ENCODE results near the gene MICAL3. TPM values are rescaled to one million over a fixed set of nuclear protein-coding genes. Genes with fewer than 3 reads are reported as not detected.

MICAL3 gene
- total and polyA plus RNA-seq, 5 experiments from 2014 or later = 0.90 to 27.3 (median 1.3) TPM

GRCh38 chr22:17780116-17780740 lies 244.1 kb downstream of the MICAL3 start:
- peaks cover 40 to 80% (median 74%) of the 10 kb centered on the region in 4 donors for H3K4me1 Mint-ChIP-seq
- POLR2A ChIA-PET = interaction anchor here (0.6 to 1.3 kb wide), 7 partner anchors 9 to 355 kb away, joined by 3 to 6 read pairs (median 3); partner anchors contain the start of gene PEX26
- peaks cover 0 to 1% (median 0%) of the 10 kb centered on the region in 9 donors for H3K9me3 Mint-ChIP-seq
- H3K36me3 Mint-ChIP-seq = peaks cover 0 to 5% (median 0%) of the 10 kb centered on the region in 3 donors
- ATAC-seq (no peak), DNase-seq (peak in 1 of 10 donors; percentile 32)
- H3K4me3 Mint-ChIP-seq = peak overlapping the region in 9 of 10 donors; percentile 46 to 100 (median 95)
- H3K27me3 Mint-ChIP-seq = no peaks in the 10 kb centered on the region
- H3K27ac Mint-ChIP-seq = peak overlapping the region; percentile 73 to 98 (median 84)

- DNase-seq (no peak), ATAC-seq (no peak)
- Mint-ChIP-seq H3K9me3 (peaks cover 0 to 1% (median 0%) of the 10 kb centered on the region in 9 donors), H3K4me3 (peak overlapping the region; percentile 71 to 100 (median 95)), H3K27ac (peak overlapping the region; percentile 79 to 98 (median 88)), H3K27me3 (no peaks in the 10 kb centered on the region), H3K4me1 (peaks cover 42 to 87% (median 79%) of the 10 kb centered on the region in 4 donors), H3K36me3 (peaks cover 0 to 5% (median 0%) of the 10 kb centered on the region in 3 donors)
- POLR2A ChIA-PET = interaction anchor here (0.6 to 1.3 kb wide), 8 partner anchors 8 to 356 kb away, joined by 3 to 6 read pairs (median 3); partner anchors contain the start of gene PEX26
These were observed 244.9 kb downstream of the MICAL3 start for GRCh38 chr22:17779286-17780115.

GRCh38 chr22:17778412-17778976 lies 245.9 kb downstream of the MICAL3 start:
- H3K9me3 Mint-ChIP-seq = peaks cover 0 to 1% (median 0%) of the 10 kb centered on the region in 9 donors
- ATAC-seq = no peak

GRCh38 chr22:17777717-17778044 lies 246.7 kb downstream of the MICAL3 start:
- peaks cover 0 to 5% (median 1%) of the 10 kb centered on the region in 3 donors for H3K36me3 Mint-ChIP-seq
- no peaks in the 10 kb centered on the region for H3K27me3 Mint-ChIP-seq
- DNase-seq = no peak
- POLR2A ChIA-PET = interaction anchor here (0.9 to 2.9 kb wide), 3 partner anchors 8 to 39 kb away, joined by 3 to 14 read pairs (median 13); no protein-coding TSS in a partner anchor
- H3K4me3 Mint-ChIP-seq = peak overlapping the region; percentile 89 to 100 (median 96)
- peak overlapping the region; percentile 88 to 99 (median 98) for H3K27ac Mint-ChIP-seq
- H3K9me3 Mint-ChIP-seq = peaks cover 0 to 1% (median 0%) of the 10 kb centered on the region in 9 donors
- peaks cover 50 to 91% (median 84%) of the 10 kb centered on the region in 4 donors for H3K4me1 Mint-ChIP-seq
- ATAC-seq = no peak

More at GRCh38 chr22:17778412-17778976, 245.9 kb downstream of the MICAL3 start:
- DNase-seq = no peak
- peaks cover 43 to 89% (median 80%) of the 10 kb centered on the region in 4 donors for H3K4me1 Mint-ChIP-seq
- peak overlapping the region; percentile 80 to 99 (median 96) for H3K27ac Mint-ChIP-seq
- peaks cover 0 to 5% (median 0%) of the 10 kb centered on the region in 3 donors for H3K36me3 Mint-ChIP-seq
- H3K27me3 Mint-ChIP-seq = no peaks in the 10 kb centered on the region
- POLR2A ChIA-PET = interaction anchor here (0.9 to 2.9 kb wide), 3 partner anchors 11 to 40 kb away, joined by 3 to 14 read pairs (median 3); no protein-coding TSS in a partner anchor
- H3K4me3 Mint-ChIP-seq = peak overlapping the region; percentile 89 to 100 (median 96)

GRCh38 chr22:17777005-17777716 lies 247.2 kb downstream of the MICAL3 start:
- peaks cover 51 to 91% (median 84%) of the 10 kb centered on the region in 4 donors for H3K4me1 Mint-ChIP-seq
- DNase-seq = peak; percentile 38 to 80 (median 72)
- H3K4me3 Mint-ChIP-seq = peak overlapping the region; percentile 89 to 100 (median 96)
- POLR2A ChIA-PET = interaction anchor here (0.6 to 2.9 kb wide), 9 partner anchors 9 to 858 kb away, joined by 3 to 14 read pairs (median 4); no protein-coding TSS in a partner anchor
- H3K36me3 Mint-ChIP-seq = peaks cover 0 to 5% (median 2%) of the 10 kb centered on the region in 3 donors
- peaks cover 0 to 1% (median 0%) of the 10 kb centered on the region in 9 donors for H3K9me3 Mint-ChIP-seq
- H3K27ac Mint-ChIP-seq = peak overlapping the region; percentile 88 to 99 (median 98)
- peak; percentile 46 to 63 for ATAC-seq
- no peaks in the 10 kb centered on the region for H3K27me3 Mint-ChIP-seq

- POLR2A ChIA-PET = interaction anchor here (0.6 to 2.9 kb wide), 5 partner anchors 8 to 857 kb away, joined by 3 to 14 read pairs (median 5); no protein-coding TSS in a partner anchor
- peaks cover 0 to 1% (median 0%) of the 10 kb centered on the region in 9 donors for H3K9me3 Mint-ChIP-seq
- H3K27ac Mint-ChIP-seq = peak overlapping the region; percentile 88 to 99 (median 98)
These were observed 248.4 kb downstream of the MICAL3 start for GRCh38 chr22:17775781-17776465.

GRCh38 chr22:17774926-17775685 lies 249.3 kb downstream of the MICAL3 start:
- H3K27ac Mint-ChIP-seq = peak overlapping the region; percentile 88 to 99 (median 98)
- H3K9me3 Mint-ChIP-seq = peaks cover 0 to 1% (median 0%) of the 10 kb centered on the region in 9 donors
- H3K4me3 Mint-ChIP-seq = peak overlapping the region; percentile 85 to 100 (median 95)
- peaks cover 0 to 5% (median 2%) of the 10 kb centered on the region in 3 donors for H3K36me3 Mint-ChIP-seq
- peak in 1 of 10 donors; percentile 36 for DNase-seq
- H3K4me1 Mint-ChIP-seq = peaks cover 44 to 92% (median 86%) of the 10 kb centered on the region in 4 donors
- POLR2A ChIA-PET = interaction anchor here (0.6 to 1.9 kb wide), 3 partner anchors 10 to 28 kb away, joined by 3 to 5 read pairs (median 5); no protein-coding TSS in a partner anchor
- H3K27me3 Mint-ChIP-seq = no peaks in the 10 kb centered on the region
- ATAC-seq = peak in 1 of 2 donors; percentile 5

More at GRCh38 chr22:17775781-17776465, 248.4 kb downstream of the MICAL3 start:
- peak; percentile 17 to 25 for ATAC-seq
- peaks cover 46 to 92% (median 86%) of the 10 kb centered on the region in 4 donors for H3K4me1 Mint-ChIP-seq
- H3K4me3 Mint-ChIP-seq = peak overlapping the region; percentile 89 to 100 (median 96)
- no peaks in the 10 kb centered on the region for H3K27me3 Mint-ChIP-seq
- DNase-seq = peak in 7 of 10 donors; percentile 32 to 65 (median 50)
- peaks cover 0 to 5% (median 2%) of the 10 kb centered on the region in 3 donors for H3K36me3 Mint-ChIP-seq

- peak within 1 kb of the TSS; percentile 88 to 99 (median 98) for H3K27ac Mint-ChIP-seq
- DNase-seq (peak in 7 of 10 donors; percentile 34 to 58 (median 42)), ATAC-seq (peak; percentile 28 to 48)
- peaks cover 42 to 92% (median 86%) of the 10 kb centered on the region in 4 donors for H3K4me1 Mint-ChIP-seq
- POLR2A ChIA-PET = interaction anchor here (0.5 to 1.9 kb wide), 5 partner anchors 9 to 40 kb away, joined by 3 to 5 read pairs (median 3); no protein-coding TSS in a partner anchor
- peaks cover 0 to 5% (median 2%) of the 10 kb centered on the region in 3 donors for H3K36me3 Mint-ChIP-seq
- peak within 1 kb of the TSS; percentile 88 to 100 (median 95) for H3K4me3 Mint-ChIP-seq
- peaks cover 0 to 1% (median 0%) of the 10 kb centered on the region in 9 donors for H3K9me3 Mint-ChIP-seq
- H3K27me3 Mint-ChIP-seq = no peaks in the 10 kb centered on the region
These were observed 250.0 kb downstream of the MICAL3 start, which contains the start of gene BID for GRCh38 chr22:17774206-17774925. Gene BID (minus strand): TSS chr22:17774469. CDS start chr22:17750116, 24,353 bp downstream.

- peak in 9 of 10 donors; percentile 40 to 55 (median 47) for DNase-seq
- H3K4me3 Mint-ChIP-seq = peak overlapping the region; percentile 83 to 100 (median 89)
- POLR2A ChIA-PET = interaction anchor here (0.5 to 1.9 kb wide), 5 partner anchors 8 to 39 kb away, joined by 3 to 5 read pairs (median 3); no protein-coding TSS in a partner anchor
- H3K9me3 Mint-ChIP-seq = no peaks in the 10 kb centered on the region
- H3K4me1 Mint-ChIP-seq = peaks cover 36 to 87% (median 81%) of the 10 kb centered on the region in 4 donors
- no peaks in the 10 kb centered on the region for H3K27me3 Mint-ChIP-seq
- H3K36me3 Mint-ChIP-seq = peaks cover 0 to 2% (median 0%) of the 10 kb centered on the region in 3 donors
- peak; percentile 39 to 53 for ATAC-seq
- H3K27ac Mint-ChIP-seq = peak overlapping the region; percentile 57 to 94 (median 88)
These were observed 250.7 kb downstream of the MICAL3 start for GRCh38 chr22:17773606-17774205.
